ENCODE data around the gene OTUB1. TPM values are rescaled to one million over a fixed set of nuclear protein-coding genes. Genes with fewer than 3 reads are reported as not detected.

The OTUB1 gene
- total RNA-seq, 1 experiment from 2014 or later = 80.3 TPM

DNA sequence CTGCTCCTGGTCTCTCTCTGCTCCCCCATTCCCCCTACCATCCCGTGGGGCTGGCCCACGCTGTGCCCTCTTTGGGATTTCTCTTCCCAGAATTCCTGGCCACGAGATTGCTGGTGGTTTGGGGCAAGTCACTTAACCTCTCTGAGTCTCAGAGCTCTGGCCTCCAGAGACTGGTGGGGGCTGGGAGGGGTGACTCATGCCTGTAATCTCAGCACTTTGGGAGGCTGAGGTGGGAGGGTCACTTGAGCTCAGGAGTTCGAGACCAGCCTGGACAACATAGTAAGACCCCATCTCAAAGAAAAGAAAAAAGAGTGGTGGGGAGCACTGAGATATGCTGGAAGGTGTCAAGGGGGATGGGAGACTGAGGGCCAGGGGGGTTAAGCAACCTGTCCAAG, 18.3 kb downstream of the OTUB1 start:
- no peak for DNase-seq (ENCODE audit: low read depth)

DNA sequence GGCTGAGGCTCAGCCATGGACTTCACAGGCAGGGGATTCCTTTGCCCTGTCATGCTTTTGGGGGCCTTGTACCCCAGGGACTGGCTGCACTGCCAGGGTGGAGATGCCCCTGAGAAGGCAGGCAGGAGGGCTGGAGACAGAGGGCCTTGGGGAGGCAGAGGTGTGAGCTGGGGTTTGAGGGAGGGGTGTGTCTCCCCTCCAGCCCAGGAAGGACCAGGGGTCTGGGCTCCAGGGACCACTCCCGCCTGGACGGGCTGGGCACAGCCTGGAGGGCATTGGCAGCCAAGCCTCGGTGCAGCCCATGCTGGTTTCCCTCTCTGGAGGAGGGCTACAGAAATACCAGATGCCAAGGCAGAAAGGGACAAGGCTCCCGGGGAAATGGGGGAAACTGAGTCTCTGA, 19.5 kb downstream of the OTUB1 start:
- DNase-seq (ENCODE audit: low read depth) = no peak

DNA sequence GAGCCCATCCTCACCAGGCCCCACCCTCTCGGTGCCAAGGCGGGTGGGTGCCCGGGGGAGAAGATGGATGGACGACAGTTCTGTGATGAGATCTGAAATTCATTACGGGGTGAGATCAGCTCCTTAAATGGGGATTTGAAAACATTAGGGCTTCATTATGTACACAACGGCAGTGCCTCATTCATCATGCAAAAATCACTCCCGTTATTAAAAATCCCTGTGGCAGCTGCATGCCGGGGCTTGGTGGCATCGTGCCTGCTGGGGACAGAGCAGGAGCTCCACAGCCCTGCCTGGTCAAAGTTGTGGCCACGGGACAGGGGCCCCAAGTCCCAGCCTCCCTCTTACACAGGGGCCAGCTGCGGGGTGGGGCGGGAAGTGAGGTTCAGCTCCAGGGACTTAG, 20.2 kb downstream of the OTUB1 start:
- no peak for DNase-seq (ENCODE audit: low read depth)

DNA sequence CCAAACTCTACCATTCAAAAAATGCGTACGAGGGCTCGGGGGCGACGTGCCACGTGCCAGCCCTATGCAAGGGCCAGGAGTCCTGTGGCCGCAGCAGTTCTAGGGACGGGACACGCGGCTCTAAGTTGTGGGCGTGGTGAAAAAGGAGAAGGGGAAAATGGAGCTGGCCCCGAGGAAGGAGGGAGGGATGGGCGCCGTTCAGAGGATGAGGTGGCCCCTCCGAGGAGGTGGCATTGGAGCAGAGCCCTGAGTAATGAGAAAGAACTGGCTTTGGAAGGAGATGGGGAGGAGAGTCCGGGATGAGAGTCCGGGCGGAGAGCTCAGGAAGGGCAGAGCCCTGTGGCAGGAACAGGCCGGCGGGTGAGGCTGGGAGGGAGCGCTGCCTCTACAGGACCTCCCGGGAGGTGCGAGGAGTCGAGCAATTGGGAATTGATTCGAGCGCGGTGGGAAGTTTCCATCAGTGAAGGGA, 21.0 kb downstream of the OTUB1 start:
- peak; percentile 65 for DNase-seq (ENCODE audit: low read depth)

DNA sequence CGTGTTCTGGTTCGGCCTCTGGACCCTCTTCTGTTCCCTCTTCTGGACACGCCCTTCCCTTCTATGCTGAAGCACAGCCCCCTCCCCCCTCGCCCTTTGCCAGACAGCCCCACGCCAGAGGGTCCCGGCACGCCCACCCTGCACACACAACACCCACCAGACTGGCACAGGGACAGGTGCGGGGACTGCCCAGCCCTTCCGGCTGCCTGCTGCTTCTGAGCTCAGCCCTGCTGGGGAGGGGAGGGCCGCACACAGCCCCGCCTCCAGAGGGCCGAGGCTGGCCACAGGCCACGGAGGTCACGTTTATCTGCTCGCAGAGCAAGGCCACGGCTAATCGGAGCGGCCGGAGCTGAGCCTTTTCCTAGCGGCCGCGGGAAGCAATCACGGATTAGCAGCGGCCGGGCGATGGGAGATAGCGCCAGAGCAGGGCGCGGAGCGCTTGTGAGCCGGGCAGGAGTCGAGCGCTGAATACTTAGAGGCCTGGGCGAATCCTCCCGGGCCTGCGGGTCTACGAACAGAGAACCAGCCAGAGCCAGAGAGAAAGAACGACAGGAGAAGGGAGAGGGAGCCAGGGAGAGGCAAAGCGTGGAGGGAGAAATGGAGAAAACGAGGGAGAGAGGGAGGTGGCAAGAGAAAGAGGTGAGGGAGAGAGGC, 21.5 kb downstream of the OTUB1 start:
- peak; percentile 77 for DNase-seq (ENCODE audit: low read depth)

DNA sequence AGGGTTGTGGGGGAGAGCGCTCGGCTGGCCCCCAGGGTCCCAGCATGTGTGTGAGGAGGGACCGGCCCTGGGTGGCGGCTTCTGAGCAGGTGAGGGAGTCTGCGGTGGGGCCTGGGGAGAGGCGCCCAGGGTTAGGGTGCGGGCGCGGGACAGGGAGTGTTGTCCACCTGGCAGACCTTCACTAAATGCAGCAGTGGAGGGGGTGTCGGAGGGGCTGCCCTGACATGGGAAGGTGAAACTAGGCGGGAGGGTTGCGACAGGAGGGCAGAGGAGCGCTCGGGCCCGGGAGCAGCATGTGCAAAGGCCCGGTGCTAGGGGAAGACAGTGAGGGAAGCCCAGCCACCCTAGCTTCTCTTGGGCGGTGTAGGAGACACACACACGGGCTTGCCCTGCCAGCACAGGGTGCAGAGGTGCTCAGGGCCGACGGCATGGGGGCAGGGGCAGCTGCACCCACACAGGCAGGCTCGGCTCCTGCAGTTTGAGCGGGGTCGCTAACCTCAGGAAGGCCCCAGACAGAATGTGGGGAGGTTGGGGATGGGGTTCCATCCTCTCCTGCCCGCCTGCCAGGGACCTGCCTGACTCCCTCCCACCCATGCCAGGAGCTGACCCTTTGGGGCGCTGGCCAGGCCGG, 22.2 kb downstream of the OTUB1 start:
- DNase-seq (ENCODE audit: low read depth) = no peak

DNA sequence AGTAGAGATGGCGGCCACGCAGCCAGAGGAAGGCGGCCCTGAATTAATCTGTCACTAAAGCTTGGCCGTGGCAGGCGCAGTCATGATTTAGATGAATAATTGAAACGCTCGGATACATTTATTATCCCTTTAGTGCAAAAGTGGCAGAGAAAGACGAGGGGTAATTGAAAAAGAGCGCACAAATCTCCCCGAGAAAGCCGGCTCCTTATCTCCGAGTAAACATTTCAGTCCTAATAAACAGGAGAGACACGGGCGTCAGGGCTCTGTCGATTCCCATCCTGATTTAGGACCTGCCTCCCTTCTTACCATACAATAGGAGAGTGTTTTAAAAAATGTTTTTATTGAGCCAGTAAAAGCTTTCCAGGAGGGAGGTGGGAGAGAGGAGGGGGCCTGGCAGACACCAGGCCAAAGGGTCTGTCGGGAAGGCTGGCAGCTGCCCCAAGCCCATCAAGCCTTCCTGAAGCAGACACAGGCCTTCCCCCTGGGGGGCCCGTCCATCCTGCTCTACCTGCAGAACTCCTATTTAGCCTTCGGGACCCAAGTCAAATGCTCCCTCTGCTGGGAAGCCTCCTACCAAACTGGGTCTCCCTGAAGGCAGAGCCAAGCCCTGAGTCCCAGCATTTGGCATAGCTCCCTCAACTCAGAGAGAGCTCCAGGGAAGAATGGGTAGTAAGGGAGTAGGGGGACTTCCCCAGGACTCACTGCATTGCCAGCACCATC, 22.8 kb downstream of the OTUB1 start:
- DNase-seq (ENCODE audit: low read depth) = no peak

DNA sequence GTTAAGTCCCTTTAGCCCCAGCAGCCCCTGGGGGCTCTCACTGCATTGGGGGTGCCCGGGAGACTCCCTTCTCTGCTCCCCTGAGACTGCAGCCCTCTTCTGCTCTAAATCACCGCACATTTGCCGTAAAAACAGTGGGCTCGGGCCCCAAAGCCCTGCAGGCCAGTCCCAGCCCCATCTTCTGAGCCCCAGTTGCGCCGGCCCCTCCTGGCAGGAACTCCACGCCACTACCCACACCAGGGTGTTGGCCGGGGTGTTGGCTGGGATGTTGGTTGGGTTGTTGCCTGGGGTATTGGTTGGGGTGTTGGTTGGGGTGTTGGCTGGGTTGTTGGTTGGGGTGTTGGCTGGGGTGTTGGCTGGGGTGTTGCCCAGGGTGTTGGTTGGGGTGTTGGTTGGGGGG, 23.5 kb downstream of the OTUB1 start:
- DNase-seq (ENCODE audit: low read depth) = no peak

DNA sequence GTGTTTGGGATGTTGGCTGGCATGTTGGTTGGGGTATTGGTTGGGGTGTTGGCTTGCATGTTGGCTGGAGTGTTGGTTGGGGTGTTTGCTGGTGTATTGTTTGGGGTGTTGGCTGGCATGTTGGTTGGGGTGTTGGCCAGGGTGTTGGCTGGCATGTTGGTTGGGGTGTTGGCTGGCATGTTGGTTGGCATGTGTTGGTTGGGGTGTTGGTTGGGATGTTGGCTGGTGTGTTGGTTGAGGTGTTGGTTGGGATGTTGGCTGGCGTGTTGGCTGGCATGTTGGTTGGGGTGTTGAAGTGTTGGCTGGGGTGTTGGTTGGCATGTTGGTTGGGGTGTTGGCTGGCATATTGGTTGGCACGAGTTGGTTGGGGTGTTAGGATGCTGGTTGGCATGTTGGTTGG, 24.5 kb downstream of the OTUB1 start:
- no peak for DNase-seq (ENCODE audit: low read depth)

DNA sequence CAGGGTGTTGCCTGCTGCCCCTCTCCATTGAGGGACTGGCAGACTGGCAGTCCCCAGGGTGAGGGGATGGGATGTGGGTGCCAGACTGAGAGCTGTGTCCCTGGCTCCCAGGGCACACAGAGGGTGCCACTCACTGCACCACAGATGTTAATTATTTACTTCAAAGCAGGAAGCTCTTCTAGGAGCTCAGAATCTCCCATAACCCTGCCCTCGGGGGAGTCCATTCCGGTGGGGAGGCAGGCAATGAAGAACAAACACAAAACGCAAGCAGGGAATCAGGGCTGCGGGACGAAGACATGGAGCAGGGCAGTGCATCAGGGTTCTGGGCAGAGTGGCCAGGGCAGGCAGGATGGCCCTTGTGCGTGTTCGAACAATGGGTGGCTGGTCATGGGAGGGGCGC, 25.1 kb downstream of the OTUB1 start:
- no peak for DNase-seq (ENCODE audit: low read depth)

DNA sequence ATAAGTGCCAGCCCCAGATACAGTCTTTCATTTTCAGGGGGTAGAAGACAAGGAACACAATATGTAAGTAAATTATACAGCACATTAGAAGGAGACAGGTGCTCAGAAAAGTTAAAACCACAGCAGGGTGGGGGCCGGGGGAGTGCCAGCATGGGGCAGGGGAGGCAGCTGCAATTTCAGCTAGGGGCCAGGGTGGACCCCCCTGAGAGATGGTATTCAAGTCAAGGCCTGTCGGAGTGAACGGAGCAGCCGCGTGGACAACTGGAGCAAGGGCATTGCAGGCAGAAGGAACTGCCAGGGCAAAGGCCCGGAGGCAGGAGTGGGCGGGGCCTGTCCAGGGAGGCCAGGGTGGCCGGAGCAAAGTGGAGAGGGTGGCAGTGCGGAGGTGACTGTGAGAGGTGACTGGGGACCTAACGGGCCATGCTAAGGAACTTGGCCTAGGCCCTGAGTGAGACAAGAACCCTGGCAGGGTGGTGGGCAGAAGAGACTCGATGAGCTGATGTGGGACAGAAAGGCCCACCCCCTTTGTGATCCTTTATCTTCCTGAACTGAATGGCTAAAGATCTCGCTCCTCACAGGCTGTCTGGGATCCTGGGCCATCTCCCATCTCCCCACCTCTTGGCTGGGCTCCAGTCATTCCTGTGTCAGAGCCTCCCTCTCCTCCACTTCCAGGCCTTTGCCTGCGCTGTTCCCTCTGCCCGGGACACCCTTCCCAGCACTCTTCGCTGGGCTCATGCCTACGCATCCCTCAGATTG, 27.1 kb downstream of the OTUB1 start:
- DNase-seq (ENCODE audit: low read depth) = no peak

DNA sequence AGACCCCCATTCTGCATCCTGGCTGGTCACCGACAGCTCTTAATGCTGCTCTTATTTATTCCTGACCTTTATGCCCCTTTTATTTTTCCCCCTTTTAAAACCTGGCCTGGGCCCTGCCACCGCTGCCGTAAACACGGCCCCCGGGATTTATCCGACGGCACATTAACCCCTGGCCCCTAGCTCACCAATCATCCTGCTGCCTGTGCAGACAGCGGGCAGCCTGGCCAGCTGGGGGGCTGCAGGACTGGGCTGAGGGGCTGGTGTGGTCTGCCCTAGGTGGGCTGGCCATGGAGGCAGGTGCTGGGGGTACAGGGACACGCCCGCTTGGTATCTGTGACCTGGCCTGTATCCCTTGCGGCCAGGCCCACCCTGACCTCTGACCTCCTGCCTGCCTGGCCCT, 28.1 kb downstream of the OTUB1 start:
- DNase-seq (ENCODE audit: low read depth) = no peak

DNA sequence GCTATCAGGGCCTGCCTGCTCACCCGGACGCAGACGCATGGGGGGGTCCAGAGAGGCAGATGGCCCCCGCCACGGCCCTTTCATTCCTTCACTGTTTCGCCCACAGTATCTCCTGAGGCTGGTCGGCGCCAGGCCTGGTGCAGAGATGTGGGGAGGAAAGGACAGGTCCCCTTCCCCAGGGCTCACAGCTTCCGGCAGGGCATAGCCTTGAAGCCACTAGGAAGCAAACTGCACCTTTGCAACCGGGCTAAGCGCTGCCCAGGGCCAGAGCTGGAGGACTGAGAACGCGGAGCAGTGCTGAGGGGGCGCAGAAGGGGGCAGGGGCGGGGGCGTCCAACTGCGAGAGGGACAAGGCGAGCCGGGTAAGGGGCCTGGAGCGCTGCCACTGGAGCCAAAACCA, 29.3 kb downstream of the OTUB1 start:
- no peak for DNase-seq (ENCODE audit: low read depth)

DNA sequence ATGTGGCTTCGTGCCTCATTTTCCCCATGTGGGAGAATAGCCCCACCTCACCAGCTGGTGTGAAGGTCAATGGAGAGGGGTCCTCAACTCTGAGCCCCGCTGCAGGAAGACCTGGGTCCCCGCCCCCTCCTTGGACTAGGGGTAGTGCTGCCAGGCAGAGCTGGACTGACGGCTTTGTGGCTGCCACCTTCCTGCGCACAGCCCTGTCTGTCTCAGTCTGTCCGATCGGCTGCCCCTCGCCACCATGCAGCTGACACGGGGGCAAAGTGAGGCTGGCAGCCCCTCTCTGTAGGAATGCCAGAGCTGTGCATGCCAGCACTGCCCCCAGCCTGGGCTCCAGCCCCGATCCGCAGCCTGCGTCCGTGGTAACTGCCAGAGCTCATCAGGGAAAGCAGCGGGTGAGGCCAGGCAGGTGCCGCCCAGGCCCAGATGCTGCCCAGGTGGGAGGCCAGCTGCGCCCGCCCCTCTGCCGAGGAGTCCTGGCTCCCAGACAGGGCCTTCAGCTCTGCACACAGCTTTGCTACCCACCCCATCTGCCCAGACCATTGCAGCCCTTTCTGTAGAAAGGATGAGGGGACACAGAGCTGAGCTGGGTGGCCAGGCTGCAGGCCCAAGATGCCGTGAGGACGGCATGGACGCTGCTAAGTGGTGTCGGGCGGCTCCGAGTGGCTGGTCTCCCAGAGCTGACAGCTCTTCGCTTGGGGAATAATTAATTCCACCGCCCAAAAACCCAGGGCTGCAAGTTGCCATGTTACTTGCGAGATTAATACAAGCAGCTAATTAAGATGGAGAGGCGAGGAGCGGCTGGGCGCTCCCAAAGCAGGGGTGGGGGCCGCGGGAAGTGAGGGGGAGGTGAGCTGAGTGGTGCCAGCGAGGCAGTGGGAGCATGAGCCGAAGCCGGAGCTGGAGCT, 30.0 kb downstream of the OTUB1 start:
- no peak for DNase-seq (ENCODE audit: low read depth)

DNA sequence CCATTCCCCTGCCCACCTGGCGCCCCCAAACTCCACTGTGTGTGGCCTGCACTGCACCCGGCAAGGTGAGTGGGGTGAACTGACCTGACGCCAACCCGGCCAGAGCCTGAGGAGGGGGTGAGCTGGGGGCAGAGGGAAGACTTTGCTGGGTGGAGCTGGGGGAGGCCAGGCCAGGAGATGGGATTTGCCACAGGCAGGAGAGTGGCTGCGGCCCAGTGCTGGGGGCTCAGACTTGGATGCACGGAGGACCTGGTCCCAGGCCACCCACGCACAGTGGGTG, 31.6 kb downstream of the OTUB1 start:
- no peak for DNase-seq (ENCODE audit: low read depth)

DNA sequence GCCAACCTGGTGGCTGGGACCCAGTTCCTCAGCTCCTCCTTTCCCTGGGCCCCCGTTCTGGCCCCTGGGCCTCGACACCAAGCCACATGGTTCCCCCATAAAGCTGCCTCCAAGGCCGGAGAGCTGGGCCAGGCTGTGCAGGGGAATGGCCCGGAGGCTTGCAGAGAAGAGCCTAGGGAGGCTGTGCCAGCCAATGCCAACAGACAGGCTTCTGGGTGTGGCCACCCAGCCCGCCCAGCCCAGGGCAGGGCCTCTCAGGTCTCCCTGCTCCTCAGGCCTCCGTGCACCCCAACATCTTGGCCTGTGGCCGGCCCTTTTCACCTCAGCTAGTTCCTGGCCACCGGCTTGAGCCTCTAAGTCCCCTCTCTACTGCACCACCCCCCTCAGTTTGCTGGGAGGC, 32.1 kb downstream of the OTUB1 start:
- no peak for DNase-seq (ENCODE audit: low read depth)

DNA sequence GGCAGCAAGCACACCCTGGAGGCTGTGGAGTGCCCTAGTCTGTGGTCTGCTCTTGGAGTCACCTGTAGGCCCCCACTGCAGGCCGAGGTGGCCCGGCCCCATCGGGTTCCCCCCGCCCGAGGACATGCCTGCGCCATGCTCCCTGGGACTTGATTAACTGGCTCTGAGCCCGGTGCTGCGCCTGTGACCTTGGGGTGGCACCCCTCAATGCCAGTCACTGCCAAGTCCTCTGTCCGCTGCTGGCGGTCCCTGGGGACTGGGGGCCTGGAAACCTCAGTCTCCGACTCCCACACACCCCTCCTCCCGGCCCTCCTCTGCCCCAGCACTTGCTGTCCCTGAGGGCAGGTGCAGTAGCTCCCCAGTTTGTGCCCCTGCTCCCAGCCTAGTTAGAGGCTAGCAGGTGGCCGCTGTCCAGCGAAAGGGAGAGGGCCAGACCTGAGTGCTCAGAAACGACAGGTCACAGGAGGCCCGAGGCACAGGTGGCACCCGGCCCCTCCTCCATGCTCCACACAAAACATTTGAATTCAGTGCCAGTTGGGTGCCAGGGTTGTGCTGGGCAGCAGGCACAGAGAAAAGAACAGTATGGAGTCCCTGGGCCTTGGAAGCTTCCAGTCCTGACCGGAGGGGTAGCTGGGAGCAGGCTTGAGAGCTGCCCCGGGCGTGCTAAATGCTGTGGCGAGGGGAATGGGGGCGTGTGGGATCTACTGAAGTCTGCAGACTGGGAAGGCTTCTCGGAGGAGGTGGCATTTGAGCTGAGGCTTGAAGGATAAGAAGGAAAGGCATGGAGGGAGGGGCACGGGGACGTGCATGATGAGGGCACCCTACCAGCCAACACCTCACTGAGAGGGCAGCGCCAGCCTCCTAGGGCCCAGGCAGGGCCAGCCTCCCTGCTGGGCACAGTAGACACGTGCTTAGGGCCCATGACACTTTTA, 33.1 kb downstream of the OTUB1 start:
- no peak for DNase-seq (ENCODE audit: low read depth)

DNA sequence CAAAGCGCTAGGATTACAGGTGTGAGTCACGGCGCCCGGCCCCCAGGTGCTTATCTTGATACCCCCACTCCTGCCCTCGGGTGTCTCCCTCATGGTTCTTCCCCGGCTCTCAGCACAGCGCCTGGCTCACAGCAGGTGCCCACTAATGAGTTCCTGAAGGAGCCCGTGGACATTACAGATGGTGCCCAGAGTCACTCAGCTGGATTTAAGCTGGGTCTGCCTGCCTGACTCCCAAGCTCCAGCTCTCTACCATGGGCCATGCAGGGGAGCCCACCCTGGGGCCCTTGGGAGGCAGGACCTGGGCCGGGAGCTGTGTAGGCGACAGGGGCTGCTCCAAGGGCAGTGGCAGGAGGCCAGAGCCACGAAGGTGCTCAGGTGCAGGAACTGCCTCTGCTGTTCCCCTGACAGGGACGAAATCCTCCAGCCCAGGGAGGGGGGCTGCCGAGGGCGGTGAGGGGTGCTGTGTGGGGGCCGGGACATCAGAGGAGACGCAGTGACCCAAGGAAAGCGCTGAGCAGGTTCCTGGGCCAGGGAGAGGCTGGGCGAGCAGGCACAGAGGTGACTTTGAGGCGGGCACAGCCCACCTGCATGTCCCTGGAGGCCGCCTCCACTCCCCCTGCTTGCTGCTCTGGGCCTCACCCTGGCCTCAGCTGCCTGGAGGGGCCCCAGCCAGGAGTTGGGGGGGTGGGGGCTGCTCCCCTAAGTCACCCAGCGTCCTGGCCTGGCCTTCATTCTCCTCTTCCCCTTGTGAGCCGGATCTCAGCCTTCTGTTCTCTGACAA, 34.9 kb downstream of the OTUB1 start:
- no peak for DNase-seq (ENCODE audit: low read depth)

DNA sequence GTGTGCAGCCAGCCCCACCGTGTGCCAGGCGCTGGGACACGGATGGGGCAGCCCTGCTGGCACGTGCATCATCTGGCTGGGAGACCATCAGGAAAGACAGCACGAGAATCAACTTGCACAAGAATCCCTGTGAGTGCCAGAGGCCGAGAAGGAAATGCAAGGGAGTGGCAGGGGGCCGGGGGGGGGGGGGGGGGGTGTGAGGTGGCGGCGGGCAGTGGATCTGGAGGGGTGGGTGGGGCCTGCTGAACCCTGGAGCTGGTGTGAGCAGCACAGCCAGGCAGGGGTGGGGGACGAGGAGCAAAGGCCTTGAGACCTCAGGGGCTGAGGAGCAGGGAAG, 35.5 kb downstream of the OTUB1 start:
- no peak for DNase-seq (ENCODE audit: low read depth)
